Measurements from ENCODE around the gene ZNF397. TPM values are rescaled to one million over a fixed set of nuclear protein-coding genes. Genes with fewer than 3 reads are reported as not detected.

ZNF397 gene
- total RNA-seq, 6 experiments from 2014 or later, result 9.1 to 13.1 (median 10.9) TPM

- no peak for ATAC-seq
- intact Hi-C loops (cut with DNase I), result no loop called here
- Histone ChIP-seq H3K27me3 (no peaks in the 10 kb centered on the region), H3K4me1 (no peaks in the 10 kb centered on the region), H3K9me3 (peaks cover 0 to 6% (median 0%) of the 10 kb centered on the region in 4 donors), H3K27ac (no peak overlapping the region), H3K4me3 (no peak overlapping the region), H3K36me3 (no peaks in the 10 kb centered on the region)
- DNase-seq, result no peak
- 60% methylated on average over 2 of the region's 2 CpGs for WGBS (ENCODE audit: insufficient coverage, low coverage, low lambda C conversion rate, missing lambda C conversion rate)
- TF ChIP-seq POLR2A (IDR thresholded peaks at IDR 0.05), result no peak
- no peak for TF ChIP-seq CTCF (IDR thresholded peaks at IDR 0.05)
Measured at GRCh38 chr18:35268821-35269220, 28.0 kb downstream of the ZNF397 start.

GRCh38 chr18:35271656-35272055, 30.8 kb downstream of the ZNF397 start:
- WGBS (ENCODE audit: insufficient coverage, low coverage, low lambda C conversion rate, missing lambda C conversion rate), result no CpG with 5 or more reads among the region's 35 CpGs
- H3K27ac ChIP-seq, result no peak overlapping the region
- ATAC-seq (no peak), DNase-seq (no peak)
- H3K36me3 ChIP-seq, result no peaks in the 10 kb centered on the region
- H3K27me3 ChIP-seq, result no peaks in the 10 kb centered on the region
- H3K9me3 ChIP-seq, result peaks cover 0 to 6% (median 0%) of the 10 kb centered on the region in 4 donors
- H3K4me1 ChIP-seq, result no peaks in the 10 kb centered on the region
- intact Hi-C loops (cut with DNase I), result no loop called here
- TF ChIP-seq POLR2A (IDR thresholded peaks at IDR 0.05), result no peak
- no peak for TF ChIP-seq CTCF (IDR thresholded peaks at IDR 0.05)
- no peak overlapping the region for H3K4me3 ChIP-seq

- H3K4me1 ChIP-seq, result no peaks in the 10 kb centered on the region
- intact Hi-C loops (cut with DNase I), result no loop called here
- no peak for DNase-seq
Measured at GRCh38 chr18:35276267-35276666, 35.4 kb downstream of the ZNF397 start.

GRCh38 chr18:35277633-35278032, 36.8 kb downstream of the ZNF397 start:
- Histone ChIP-seq H3K4me1 (no peaks in the 10 kb centered on the region), H3K27me3 (no peaks in the 10 kb centered on the region), H3K9me3 (no peaks in the 10 kb centered on the region), H3K4me3 (no peak overlapping the region), H3K36me3 (no peaks in the 10 kb centered on the region), H3K27ac (no peak overlapping the region)
- no peak for DNase-seq
- TF ChIP-seq CTCF (IDR thresholded peaks at IDR 0.05) (no peak), POLR2A (IDR thresholded peaks at IDR 0.05) (no peak)
- intact Hi-C loops (cut with DNase I), result no loop called here
- ATAC-seq, result no peak

More at GRCh38 chr18:35276267-35276666, 35.4 kb downstream of the ZNF397 start:
- no CpG with 5 or more reads among the region's 3 CpGs for WGBS (ENCODE audit: insufficient coverage, low coverage, low lambda C conversion rate, missing lambda C conversion rate)
- no peak overlapping the region for H3K4me3 ChIP-seq
- no peak for TF ChIP-seq POLR2A (IDR thresholded peaks at IDR 0.05)
- TF ChIP-seq CTCF (IDR thresholded peaks at IDR 0.05), result no peak
- H3K27me3 ChIP-seq, result no peaks in the 10 kb centered on the region
- no peak overlapping the region for H3K27ac ChIP-seq
- H3K36me3 ChIP-seq, result no peaks in the 10 kb centered on the region
- no peak for ATAC-seq
- no peaks in the 10 kb centered on the region for H3K9me3 ChIP-seq

GRCh38 chr18:35278085-35278484, 37.3 kb downstream of the ZNF397 start:
- no peaks in the 10 kb centered on the region for H3K9me3 ChIP-seq
- ATAC-seq, result no peak
- WGBS (ENCODE audit: insufficient coverage, low coverage, low lambda C conversion rate, missing lambda C conversion rate), result 92% methylated on average over 1 of the region's 1 CpG
- intact Hi-C loops (cut with DNase I), result no loop called here
- no peaks in the 10 kb centered on the region for H3K27me3 ChIP-seq
- H3K36me3 ChIP-seq, result no peaks in the 10 kb centered on the region
- TF ChIP-seq CTCF (IDR thresholded peaks at IDR 0.05), result no peak
- TF ChIP-seq POLR2A (IDR thresholded peaks at IDR 0.05), result no peak
- no peaks in the 10 kb centered on the region for H3K4me1 ChIP-seq
- no peak overlapping the region for H3K27ac ChIP-seq
- no peak overlapping the region for H3K4me3 ChIP-seq
- no peak for DNase-seq
